NCI-H2081 treated with DMSO at 0.1 percent for 48 hours (cell line): ENCODE measurements around the gene DGCR2.
"Not testable (repeated sequence)": the region's sequence is repeated elsewhere in the genome, so short reads cannot be mapped to it uniquely, and the experiment has no call there.

ENCODE experiments used
- DNase-seq: peaks from one replicate; lab custom pipeline; 2025; lab: John Stamatoyannopoulos, UW

The DGCR2 gene

GRCh38 chr22:19029113-19030103, 92.8 kb downstream of the DGCR2 start:
- DNase-seq = not testable (repeated sequence)

GRCh38 chr22:19028060-19028455, 94.2 kb downstream of the DGCR2 start:
- not testable (repeated sequence) for DNase-seq

GRCh38 chr22:19027371-19028059, 94.7 kb downstream of the DGCR2 start:
- not testable (repeated sequence) for DNase-seq

DNA sequence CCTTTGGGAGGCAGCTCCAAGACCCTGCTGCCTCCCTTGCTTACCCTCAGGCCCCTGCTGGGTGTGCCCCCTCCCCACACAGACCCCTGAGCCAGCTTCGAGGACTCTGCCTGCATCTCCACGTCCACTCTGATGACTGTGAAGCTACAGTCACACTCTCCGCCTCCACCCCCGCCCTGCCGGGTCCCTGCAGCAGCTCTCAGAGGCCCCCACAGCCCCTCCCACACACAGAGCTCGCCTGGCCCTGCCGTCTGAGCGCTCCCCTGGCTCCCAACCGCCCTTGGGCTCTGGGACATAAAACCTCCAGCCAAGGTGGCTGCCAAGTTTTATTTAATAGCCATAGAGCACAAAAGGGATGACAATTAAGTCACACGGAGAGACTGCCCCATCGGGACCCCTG, 96.1 kb downstream of the DGCR2 start:
- not testable (repeated sequence) for DNase-seq

GRCh38 chr22:19024956-19025489, 97.2 kb downstream of the DGCR2 start:
- peak; percentile 13 for DNase-seq

GRCh38 chr22:19023931-19024330, 98.3 kb downstream of the DGCR2 start:
- DNase-seq = not testable (repeated sequence)

DNA sequence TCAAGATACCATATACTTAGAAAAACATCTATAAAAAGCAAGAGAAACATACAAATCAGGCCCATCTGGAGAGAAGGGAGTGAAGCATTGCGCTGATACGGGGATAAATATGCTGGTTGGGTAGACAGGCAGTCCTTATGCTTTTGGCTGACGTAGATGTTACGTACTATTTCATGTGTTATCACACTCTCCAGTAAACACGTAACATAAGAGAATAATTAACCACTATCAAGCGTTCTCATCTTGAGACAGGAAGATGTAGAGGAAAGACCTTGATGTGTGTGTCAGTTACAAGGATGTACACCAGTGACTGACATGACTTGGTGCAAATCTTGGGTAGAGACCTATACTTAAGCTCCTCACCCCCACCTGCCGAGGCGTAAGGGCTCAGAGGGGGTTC, 99.5 kb downstream of the DGCR2 start:
- DNase-seq = no peak

GRCh38 chr22:19019679-19020032, 102.6 kb downstream of the DGCR2 start:
- DNase-seq = no peak

GRCh38 chr22:19019029-19019678, 103.1 kb downstream of the DGCR2 start:
- DNase-seq = no peak

GRCh38 chr22:19018256-19018655, 104.0 kb downstream of the DGCR2 start:
- no peak for DNase-seq

DNA sequence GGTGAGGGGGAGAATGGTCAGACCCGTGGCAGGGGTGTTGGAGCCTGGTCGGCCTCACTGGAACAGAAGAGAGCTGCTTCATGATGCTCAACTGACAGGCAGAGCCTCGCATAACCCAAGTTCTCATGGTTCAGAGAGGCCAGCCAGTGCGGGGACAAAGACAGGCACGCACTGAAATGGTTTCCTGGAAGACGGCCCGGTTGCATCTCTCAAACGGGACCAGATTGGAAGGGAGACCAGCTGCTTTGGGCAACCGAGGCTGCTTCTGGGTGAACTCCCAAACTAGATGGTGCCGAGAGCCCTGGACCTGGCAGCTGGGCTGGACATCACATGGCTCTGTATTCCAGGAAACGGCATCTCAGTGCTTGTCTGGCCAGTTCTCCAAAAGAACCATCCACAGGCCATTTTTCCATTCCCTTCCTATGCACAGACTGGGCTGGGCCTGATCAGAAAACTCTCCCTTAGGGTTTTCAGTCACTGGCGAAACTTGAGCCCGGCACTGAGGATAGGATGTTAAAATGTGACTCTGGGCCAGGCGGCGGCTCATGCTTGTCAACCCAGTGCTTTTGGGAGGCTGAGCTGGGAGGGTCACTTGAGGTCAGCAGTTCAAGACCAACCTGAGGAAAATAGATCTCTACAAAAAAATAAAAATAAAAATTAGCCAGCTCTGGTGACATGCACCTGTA, 106.0 kb downstream of the DGCR2 start:
- no peak for DNase-seq

- DNase-seq = no peak
Observed at GRCh38 chr22:19014886-19015285, 107.3 kb downstream of the DGCR2 start.

DNA sequence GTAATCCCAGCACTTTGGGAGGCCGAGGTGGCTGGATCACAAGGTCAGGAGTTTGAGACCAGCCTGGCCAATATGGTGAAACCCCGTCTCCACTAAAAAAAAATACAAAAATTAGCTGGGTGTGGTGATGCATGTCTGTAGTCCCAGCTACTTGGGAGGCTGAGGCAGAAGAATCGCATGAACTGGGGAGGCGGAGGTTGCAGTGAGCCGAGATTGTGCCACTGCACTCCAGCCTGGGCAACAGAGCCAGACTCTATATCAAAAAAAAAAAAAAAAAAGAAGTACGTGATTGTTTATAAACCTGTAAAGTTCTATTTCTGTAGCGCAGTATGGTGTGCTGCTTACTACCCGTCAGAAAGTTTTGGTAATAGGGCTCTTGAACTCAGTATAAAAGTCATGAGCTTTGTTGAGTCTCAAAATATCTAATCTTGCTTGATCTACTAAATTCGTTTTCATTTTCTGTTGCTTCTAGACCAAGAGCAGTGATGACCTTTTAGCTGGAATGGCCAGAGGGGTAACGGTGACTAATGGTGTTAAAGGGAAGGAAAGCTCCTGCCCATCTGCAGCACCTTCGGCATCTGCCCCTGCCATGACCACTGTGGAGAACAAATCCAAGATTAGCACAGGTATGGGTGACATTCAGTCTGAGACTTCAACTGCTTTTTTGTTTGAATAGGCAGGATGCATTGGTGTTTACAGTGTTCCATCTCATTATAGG, 108.2 kb downstream of the DGCR2 start:
- DNase-seq = not testable (repeated sequence)

- DNase-seq = not testable (repeated sequence)
Observed at GRCh38 chr22:19013411-19013810, 108.8 kb downstream of the DGCR2 start.

GRCh38 chr22:19012308-19012986, 109.8 kb downstream of the DGCR2 start:
- DNase-seq = no peak

DNA sequence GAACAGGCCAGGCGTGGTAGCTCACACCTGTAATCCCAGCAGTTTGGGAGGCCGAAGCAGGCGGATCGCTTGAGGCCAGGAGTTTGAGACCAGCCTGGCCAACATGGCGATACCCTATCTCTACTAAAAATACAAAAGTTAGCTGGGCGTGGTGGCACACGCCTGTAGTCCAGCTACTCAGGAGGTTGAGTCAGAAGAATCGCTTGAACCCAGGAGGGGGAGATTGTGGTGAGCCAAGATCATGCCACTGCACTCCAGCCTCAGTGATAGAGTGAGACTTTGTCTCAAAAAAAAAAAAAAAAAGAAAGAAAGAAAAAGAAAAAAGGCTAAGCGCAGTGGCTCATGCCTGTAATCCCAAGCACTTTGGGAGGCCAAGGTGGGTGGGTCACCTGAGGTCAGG, 110.6 kb downstream of the DGCR2 start:
- DNase-seq = not testable (repeated sequence)

- no peak for DNase-seq
Observed at GRCh38 chr22:19011075-19011474, 111.1 kb downstream of the DGCR2 start.

GRCh38 chr22:19005905-19006304, 116.3 kb downstream of the DGCR2 start:
- no peak for DNase-seq

GRCh38 chr22:19004471-19004870, 117.7 kb downstream of the DGCR2 start:
- no peak for DNase-seq

DNA sequence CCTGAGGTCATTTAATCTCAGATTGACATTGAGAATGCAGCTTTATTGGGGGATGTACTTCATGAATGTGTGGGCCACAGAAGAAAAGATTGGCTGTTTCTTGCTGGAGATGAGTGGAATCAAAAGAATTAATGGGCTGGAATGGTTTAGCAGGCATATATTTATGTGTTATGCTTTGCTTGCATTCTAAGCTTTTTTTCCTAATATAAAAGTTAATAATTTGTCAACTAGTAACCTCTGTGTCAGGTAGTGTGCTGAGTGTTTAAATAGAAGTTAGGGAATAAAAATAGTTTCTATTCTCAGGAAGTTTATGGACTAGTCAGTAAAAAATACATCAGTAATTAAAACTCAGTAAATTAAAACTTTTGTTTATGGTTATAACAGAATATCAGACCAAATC, 118.7 kb downstream of the DGCR2 start:
- no peak for DNase-seq

DNA sequence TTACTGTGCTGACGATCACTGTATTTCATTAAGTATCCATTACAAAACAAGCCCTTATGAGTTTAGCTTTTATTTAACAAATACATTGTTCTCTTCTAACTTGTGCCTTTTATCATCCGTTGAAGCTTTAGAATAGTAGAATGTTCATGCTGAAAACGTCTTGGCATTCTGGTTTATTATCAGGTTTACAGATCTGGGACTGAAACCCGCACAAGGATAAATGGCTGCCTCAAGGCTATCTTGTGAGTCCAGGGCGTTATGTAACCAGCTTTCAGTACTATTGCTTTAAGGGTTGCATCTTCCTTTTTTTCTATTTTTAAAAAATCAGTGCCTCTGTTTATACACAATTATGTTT, 119.6 kb downstream of the DGCR2 start:
- DNase-seq = no peak
